HG02610 (cell line): Measurements from ENCODE around the gene DIP2B.
"Not testable (repeated sequence)": the region's sequence is repeated elsewhere in the genome, so short reads cannot be mapped to it uniquely, and the experiment has no call there.

Experiments
- ATAC-seq: cut with Tn5 transposase; IDR thresholded peaks from one replicate; pipeline ENCODE4 v1.9.1; 2021; ENCODE audit warnings: mild to moderate bottlenecking, moderate library complexity; ENCODE audit not compliant: unreplicated experiment

The DIP2B gene

DNA sequence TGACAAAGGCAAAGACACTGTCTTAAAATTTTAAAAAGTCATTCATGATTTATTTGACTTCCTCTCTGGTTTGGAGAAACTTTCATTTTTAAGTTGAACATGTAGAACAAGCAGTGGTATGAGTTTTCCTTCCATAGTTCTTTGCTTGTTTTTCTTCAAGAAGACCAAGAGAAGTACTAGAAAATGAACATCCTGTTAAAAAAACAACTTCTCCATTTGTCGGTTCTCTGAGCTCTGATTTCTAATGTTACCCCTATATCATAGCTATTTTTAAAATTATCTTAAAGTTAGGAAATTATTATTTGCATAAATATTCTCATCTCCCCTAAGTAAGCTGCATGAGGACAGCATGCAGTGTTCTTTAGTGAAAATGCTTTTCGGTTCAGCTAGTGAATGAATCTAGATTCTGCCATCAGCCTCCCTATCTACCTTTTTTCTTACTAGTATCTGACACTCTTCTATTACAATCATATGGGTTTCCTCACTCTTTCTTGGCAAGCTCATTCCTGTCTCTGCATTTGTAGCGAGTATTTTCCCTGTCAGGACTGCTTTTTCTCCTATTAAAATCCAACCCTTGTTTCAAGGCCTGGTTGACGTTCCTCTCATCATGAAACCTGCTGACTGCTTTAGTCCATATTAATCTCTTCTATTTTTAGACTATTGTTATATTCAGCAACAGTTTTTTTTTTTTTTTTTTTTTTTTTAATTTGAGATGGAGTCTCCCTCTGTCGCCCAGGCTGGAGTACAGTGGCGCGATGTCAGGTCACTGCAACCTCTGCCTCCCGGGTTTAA, 15.8 kb downstream of the DIP2B start:
- ATAC-seq = no peak

DNA sequence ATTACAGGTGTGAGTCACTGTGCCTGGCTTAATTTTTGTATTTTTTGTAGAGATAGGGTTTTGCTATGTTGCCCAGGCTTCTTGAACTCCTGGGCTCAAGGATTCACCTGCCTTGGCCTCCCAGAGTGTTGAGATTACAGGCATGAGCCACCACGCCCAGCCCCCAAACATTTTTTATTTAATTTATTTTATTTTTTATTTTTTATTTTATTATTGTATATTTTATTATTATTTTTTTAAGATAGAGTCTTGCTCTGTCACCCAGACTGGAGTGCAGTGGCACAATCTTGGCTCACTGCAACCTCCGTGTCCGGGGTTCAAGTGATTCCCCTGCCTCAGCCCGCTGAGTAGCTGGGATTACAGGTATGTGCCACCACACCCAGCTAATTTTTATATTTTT, 17.0 kb downstream of the DIP2B start:
- not testable (repeated sequence) for ATAC-seq

DNA sequence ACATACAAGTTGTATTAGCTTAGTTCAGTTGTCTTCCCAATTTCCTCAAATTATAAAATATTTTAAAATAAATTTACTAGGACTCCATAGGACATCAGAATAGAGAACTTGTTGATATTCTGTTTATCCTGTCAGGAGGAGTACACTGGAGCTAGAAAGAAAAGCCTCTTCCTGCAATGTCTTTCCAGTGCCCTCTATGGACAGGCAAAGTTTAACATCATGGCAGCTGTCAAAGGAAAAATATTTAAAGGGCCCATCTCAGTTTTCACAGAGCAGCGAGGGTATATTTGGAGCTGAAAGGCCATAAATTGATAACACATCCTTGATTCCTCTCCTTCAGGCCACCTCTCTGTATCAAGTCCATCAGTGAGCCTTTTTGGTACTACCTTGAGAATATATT, 19.0 kb downstream of the DIP2B start:
- ATAC-seq = no peak

DNA sequence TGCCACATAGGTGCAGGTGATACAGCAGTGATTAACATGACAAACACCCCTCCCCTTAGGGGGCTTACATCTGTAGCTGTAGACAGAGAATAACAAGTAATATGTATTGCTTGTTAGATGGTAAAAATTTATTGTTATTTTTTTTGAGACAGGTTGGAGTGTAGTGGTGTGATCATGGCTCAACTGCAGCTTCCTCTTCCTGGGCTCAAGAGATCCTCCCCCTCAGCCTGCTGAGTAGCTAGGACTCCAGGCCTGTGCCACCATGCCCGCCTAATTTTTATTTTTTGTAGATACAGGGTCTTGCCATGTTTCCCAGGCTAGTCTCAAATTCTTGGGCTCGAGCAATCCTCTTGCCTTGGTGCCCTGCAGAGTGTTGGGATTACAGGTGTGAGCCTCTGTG, 19.8 kb downstream of the DIP2B start:
- no peak for ATAC-seq

DNA sequence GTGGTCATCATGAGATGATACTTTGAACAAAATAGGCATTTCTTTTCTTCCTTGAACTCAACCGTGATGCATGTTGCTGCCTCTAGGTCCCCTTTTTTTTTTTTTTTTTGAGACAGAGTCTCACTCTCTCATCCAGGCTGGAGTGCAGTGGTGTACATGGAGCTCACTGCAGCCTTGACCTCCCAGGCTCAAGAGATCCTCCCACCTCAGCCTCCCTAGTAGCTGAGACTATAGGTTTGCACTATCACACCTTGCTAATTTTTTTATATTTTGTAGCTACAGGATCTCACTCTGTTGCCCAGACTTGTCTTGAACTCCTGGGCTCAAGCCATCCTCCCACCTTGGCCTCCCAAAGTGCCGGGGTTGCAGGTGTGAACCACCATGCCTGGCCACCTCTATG, 20.6 kb downstream of the DIP2B start:
- ATAC-seq = no peak

DNA sequence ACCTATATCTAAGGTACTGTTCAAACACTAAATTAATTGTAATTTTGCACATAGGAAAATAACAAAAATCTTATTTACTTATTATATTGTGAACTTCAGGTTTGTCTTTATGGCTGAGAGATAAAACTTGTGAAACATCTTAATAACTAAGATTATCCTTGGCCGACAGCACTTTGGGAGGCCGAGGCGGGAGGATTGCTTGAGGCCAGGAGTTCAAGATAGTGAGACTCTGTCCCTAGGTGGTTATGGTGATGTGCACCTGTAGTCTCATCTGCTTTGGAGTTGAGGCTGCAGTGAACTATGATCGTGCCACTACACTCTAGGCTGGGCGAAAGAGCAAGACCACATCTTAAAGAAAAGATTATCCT, 22.6 kb downstream of the DIP2B start:
- no peak for ATAC-seq

DNA sequence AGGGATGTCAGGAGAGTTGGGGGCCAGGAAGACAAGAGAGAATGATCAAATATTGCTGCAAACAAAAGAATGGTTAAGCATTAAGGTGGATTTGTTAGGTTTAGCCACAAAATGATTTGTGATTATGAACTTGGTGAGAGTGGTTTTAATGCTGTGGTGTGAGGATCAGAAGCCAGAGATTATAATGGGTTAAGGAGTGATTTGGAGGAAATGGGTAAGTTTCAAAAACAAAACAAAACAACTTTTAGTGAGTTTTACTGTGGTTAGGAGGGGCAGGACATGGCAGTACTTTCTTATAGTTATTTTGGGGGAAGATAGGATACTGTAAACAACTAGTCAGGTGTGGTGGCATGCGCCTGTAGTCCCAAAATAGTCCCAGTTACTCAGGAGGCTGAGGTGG, 24.0 kb downstream of the DIP2B start:
- no peak for ATAC-seq

DNA sequence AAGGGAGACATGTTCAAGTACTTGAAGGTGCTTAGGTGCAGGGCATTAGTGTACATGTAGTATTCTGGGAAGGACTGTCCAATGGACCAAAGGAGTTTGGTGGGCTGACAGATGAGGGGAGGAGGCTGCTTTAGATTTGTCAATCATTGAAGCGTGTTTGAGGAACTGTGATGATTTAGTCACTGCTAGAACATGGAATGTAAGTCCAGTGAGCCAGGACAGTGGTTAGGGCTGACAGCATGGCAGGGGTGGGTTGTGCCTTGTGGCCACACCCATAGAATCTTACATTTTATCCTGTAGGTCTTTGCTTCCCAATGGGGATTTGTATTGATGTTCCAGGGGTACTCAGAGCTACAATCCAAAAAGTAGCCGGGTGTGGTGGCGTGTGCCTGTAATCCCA, 24.6 kb downstream of the DIP2B start:
- ATAC-seq = no peak

DNA sequence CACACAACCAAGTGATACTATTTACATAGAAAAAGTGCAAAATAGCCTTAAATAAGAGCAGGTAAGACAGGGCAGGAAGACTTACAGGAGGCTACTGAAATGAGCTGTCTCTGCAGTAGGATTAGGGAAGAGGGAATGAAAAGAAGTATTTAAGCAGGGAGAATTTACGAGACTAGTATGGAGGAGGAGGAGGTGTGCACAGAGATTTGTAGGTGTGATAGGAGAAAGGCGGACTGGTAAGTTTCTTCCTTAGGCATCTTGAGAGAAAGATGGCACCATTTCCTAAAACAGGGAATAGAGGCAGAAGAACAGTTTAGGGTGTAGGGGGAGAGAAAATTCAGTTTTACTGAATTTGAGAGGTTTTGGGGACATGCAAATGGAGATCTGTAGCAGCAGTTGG, 25.7 kb downstream of the DIP2B start:
- ATAC-seq = no peak

DNA sequence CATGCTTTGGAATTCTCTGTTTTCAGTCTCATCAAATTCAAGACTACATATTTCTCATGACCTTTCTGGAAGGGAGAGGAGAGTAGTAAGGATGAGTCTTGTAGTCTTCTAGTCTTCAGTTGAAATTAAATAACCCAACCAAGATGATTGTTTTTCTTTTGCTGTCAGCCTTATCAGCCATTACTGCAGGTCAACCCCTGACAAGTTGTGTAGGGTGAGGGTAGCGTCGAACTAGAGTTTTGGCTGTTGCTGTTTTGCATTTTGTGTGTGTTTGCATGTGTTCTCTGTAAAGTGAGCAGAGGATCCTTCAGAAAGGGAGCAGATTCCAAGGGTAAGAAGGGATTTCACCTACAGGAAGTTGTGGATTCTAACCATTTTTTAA, 28.4 kb downstream of the DIP2B start:
- ATAC-seq = no peak

DNA sequence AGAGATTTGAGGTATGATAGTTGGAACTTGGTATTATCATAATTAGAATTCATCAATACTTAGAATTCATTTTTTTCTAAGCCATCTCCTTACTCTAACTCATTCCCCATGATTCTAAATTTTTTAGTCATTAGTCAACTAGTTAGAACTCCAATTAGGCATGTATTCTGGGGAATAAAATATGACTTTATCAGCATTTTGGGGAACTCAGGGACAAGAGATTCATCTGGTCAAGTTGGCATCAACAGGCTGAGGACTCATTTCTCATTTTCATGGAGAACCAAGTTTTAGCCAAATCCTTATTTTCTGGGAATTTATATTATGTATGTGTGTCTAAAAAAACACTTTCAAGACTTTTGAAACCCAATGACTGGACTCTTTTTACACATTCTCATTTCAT, 29.2 kb downstream of the DIP2B start:
- ATAC-seq = no peak

DNA sequence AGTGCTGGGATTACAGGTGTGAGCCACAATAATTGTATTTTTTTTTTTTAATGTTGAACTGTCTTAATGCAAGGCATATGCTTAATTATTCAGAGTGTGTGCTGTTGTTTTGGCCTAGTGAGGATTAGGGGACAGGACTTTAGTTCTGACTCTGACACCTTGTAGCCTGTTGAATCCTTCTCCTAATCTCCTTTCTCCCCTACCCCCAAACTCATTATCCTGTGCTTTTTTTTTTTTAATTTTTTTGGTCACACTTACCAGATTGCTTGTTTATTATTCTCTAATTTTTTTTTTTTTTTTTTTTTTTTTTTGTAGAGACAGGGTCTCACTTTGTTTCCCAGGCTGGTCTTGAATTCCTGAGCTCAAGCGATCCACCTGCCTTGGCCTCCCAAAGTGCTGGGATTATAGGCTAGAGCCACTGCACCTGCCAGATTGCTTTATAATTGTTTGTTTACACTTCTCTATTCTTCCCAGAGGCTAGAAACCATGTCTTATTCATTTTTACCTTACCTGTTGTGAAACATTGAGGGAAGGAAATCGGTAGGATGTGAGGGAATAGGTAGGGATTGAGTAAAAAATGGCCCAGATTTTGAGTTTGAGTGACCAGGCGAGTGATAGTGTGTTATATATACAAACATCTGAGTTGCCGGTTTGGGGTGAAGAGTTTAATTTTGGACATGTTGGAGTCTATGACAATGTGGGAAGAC, 32.2 kb downstream of the DIP2B start:
- no peak for ATAC-seq

DNA sequence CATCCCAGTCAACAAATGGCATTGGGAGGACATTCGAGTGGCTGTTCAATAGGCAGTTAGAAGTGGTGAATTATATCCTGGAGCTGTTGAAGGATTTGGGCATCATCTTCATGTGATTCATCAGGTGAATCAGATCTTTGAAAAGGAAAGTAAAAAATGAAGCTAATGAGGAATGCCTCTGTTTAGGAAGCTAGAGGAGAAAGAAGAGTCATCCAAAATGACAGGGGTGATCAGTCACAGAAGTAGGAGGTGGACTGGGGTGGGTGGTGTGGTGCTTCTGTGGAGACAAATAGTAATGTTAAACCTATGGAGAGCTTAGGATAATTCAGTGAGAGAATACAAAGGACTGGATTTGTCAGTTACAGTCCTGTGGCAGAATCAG, 32.7 kb downstream of the DIP2B start:
- no peak for ATAC-seq

DNA sequence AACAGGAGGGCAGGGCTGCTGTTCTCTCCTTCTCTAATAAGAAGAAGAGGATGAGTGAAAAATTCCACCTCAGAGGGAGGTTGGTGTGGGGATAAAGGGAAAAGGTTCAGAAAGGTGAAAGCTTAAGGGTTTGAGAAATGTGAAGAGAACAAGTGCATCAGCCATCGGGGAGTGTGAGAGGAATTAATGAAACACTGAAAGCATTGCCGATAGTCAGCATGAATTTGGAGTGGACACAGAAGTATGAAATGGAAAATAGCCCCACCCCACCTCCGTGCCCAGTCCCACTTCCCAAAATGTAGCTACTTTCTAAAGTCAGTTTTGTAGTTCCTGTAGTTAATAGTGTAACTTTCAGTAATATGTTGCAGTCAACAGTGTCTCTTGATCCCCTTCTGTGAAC, 33.4 kb downstream of the DIP2B start:
- no peak for ATAC-seq

DNA sequence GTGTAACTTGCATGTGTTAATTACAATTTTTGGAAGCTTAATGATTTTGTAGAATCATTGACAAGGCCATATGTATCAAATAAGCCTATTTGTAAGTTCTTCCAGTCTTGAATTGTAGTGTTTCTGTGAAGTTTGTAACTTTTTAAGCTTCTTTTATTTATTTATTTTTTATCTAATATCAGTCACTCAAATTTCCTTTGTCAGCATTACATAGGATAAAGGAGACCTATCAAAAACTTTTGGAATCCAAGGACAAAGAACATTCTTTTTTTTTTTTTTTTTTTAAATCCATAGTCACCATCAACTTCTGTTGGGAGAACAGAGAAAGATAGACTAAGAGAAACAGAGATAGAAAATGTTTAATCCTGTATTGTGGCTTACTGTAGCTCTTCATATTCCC, 36.4 kb downstream of the DIP2B start:
- no peak for ATAC-seq

DNA sequence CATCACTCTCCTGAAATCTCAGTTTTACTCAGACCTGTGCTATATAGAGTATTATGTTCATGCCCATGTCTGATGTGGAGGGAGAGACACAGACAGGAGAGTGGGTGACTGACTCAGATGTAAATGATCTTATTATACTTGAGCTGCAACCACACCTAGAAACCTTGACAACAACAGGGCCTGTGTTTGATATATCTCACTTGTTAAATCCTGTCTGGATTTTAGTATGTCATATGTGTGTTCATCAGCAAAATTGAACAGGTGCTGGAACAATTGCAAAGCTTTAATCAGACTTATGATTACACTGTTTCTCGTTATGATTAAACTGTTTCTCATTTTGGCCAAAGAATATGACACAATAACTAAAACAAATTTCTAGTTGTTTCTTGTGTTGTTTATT, 37.7 kb downstream of the DIP2B start:
- ATAC-seq = peak; percentile 69

DNA sequence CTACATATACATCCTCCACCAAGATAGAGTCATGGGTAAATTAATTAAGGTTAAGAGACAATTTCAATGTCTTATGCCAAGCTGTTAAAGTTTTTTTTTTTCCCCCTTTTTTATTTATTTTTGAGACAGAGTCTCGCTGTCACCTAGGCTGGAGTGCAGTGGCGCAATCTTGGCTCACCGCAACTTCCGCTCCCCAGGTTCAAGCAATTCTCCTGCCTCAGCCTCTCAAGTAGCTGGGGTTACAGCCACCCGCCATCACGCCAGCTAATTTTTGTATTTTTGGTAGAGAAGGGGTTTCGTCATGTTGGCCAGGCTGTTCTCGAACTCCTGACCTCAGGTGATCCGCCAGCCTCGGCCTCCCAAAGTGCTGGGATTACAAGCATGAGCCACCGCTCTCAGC, 38.4 kb downstream of the DIP2B start:
- ATAC-seq = not testable (repeated sequence)

DNA sequence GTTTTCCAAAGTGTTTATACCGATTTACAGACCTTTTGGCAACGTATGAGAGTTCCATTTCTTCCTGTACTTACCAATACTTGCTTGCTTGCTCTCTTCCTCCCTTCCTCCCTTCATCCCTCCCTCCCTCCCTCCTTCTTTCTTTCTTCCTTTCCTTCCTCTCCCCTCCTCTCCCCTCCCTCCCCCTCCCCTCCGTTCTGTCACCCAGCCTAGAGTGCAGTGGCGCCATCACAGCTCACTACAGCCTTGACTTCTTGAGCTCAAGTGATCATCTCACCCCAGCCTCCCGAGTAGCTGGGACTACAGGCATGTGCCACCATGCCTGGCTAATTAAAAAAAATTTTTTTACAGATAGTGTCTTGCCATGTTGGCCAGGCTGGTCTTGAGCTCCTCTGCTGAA, 40.4 kb downstream of the DIP2B start:
- no peak for ATAC-seq

DNA sequence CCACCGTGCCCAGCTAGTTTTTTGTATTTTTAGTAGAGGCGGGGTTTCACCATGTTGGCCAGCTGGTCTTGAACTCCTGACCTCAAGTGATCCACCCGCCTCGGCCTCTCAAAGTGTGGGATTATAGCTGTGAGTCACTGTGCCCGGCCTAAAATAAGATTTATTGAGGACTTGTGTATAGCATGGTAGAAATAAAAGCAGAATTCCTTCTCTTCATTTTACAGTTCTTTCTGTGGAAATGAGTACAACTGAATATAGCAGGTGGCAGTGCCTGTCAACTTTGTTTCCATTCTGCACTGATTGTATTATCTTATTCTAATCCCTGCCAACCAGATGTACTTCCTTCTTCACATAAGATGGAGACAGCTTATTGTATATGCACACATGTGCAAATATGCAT, 41.0 kb downstream of the DIP2B start:
- no peak for ATAC-seq

DNA sequence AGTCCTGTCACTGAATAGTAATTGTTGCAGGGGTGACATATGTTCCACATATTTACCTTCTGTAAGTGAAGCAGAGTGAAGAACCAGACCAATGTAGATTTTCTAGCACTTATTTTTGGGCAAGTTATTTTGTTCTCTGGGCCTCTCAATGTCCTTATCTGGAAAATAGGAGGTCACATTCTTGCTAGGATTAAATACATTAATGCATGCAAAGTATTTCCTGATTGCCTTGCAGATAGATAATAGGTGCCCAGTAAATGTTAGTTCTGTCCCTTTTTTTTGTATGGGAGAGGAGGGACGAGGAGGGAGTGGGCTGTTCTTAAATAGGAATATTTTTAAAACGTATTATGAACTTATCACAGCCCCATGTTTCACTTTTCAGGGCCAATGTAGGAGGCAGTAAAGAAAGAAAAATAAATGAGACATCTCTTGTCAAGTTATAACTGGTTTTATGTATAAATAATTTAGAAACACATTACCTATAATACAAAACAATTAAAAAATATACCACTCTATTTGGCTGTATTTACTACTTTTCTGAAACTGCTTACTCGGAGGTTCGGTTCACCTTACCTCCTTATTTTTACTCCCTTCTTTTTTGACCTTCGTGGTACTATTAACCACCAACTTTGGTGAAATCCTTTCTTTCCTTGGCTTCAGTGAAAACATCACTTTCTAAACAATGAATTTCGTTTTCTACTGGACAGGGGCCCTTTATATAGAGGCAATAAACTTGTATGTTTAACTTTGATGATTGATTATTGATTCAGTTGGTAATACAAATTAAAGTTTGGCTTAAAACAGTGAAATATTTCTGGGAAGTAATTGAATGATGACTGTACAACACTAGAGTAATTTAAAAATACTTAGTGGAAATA, 41.9 kb downstream of the DIP2B start:
- no peak for ATAC-seq

DNA sequence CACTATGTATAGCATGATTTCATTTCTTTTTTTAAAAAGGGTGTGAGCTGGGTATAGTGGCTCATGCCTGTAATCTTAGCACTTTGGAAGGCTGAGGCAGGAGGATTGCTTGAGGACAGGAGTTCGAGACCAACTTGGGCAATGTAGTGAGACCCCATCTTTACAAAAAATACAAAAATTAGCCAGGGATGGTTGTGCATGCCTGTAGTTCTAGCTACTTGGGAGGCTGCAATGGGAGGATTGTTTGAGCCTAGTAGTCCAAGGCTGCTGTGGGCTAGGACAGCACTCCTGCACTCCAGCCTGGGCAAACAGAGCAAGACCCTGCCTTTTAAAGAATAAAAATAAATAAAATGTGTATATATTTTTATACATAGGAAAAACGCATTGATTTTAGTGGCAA, 43.0 kb downstream of the DIP2B start:
- no peak for ATAC-seq

DNA sequence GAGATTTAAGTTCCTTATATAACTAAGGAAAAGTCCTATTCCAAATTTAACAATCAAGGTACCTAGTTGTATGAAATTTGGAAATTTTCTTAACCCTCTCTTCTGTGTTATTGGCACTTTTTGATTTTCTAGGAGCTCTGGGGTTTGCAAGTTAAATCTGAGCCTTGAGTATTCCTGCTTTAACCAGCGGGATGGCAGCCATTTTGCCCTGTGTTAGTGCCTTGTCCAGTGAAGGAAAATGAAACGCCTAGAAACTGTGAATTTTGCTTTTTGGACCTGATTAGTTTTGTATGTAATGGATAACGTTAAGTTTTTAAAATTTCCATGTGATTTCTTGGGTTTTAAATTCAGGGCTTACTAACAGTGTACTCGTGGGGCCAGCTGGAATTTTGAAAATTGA, 45.1 kb downstream of the DIP2B start:
- no peak for ATAC-seq
